SK-N-MC (cell line): ENCODE measurements around the gene RTN1.
"Not testable (repeated sequence)": the region's sequence is repeated elsewhere in the genome, so short reads cannot be mapped to it uniquely, and the experiment has no call there.

Source experiments
- DNase-seq: peaks from one replicate; pipeline ENCODE4 v3.0.0-alpha.2; 2011; ENCODE audit warnings: low read depth, low spot score
- H3K27ac ChIP-seq: fragments of 200-600 bp; sonication (generic); 2 replicates; pipeline ENCODE4 v1.5.1; 2016; ENCODE audit warnings: mixed run types
- H3K36me3 ChIP-seq: fragments of 200-600 bp; sonication (generic); 2 replicates; pipeline ENCODE4 v1.6.1; 2017; ENCODE audit warnings: antibody characterized with exemption, low read length, mixed read lengths; ENCODE audit not compliant: insufficient read depth
- H3K4me3 ChIP-seq: fragments of 200-600 bp; sonication (generic); 2 replicates; pipeline ENCODE4 v1.5.1; 2016
- H3K9ac ChIP-seq: fragments of 200-600 bp; sonication (generic); 2 replicates; pipeline ENCODE4 v1.8.0; 2017; ENCODE audit warnings: mixed run types, mixed read lengths; ENCODE audit not compliant: insufficient read length
- H3K9me3 ChIP-seq: fragments of 200-600 bp; sonication (generic); 2 replicates; pipeline ENCODE4 v1.6.1; 2017; ENCODE audit warnings: low read depth, mild to moderate bottlenecking, antibody characterized with exemption, low read length, moderate library complexity, mixed read lengths
- EZH2 ChIP-seq: fragments of 200-600 bp; sonication (generic); IDR thresholded peaks from one replicate; pipeline ENCODE4 v1.6.1; 2017; ENCODE audit warnings: antibody characterized with exemption
- FOXP2 ChIP-seq: optimal IDR thresholded peaks from 2 replicates; pipeline ENCODE3; 2011; ENCODE audit warnings: mild to moderate bottlenecking, moderate library complexity; ENCODE audit not compliant: insufficient read depth; ENCODE audit errors: extremely low read length, control extremely low read depth
- POLR2AphosphoS5 ChIP-seq: IDR thresholded peaks from 2 replicates; pipeline ENCODE4 v1.6.1; 2012; ENCODE audit warnings: mild to moderate bottlenecking, low read depth, low read length, borderline replicate concordance

Gene RTN1

GRCh38 chr14:59664741-59665140 lies 205.8 kb downstream of the RTN1 start:
- Histone ChIP-seq H3K9me3 (no peaks in the 10 kb centered on the region), H3K9ac (no peak overlapping the region), H3K27ac (peak overlapping the region; percentile 63; the same call in 1 of the 2 replicates), H3K36me3 (no peaks in the 10 kb centered on the region), H3K4me3 (no peak overlapping the region)
- peak; percentile 78 for DNase-seq
- TF ChIP-seq FOXP2 = no peak
- TF ChIP-seq POLR2AphosphoS5 = no peak; the same call in 1 of the 2 replicates
- no peak for TF ChIP-seq EZH2

- Histone ChIP-seq H3K4me3 (no peak overlapping the region), H3K27ac (no peak overlapping the region), H3K36me3 (no peaks in the 10 kb centered on the region), H3K9ac (no peak overlapping the region), H3K9me3 (no peaks in the 10 kb centered on the region)
- TF ChIP-seq EZH2 (no peak), FOXP2 (no peak), POLR2AphosphoS5 (no peak)
- DNase-seq = no peak
These were observed 212.8 kb downstream of the RTN1 start for GRCh38 chr14:59657769-59658168.

- Histone ChIP-seq H3K36me3 (no peaks in the 10 kb centered on the region), H3K4me3 (no peak overlapping the region), H3K9ac (no peak overlapping the region), H3K9me3 (no peaks in the 10 kb centered on the region), H3K27ac (no peak overlapping the region)
- no peak for TF ChIP-seq FOXP2
- TF ChIP-seq POLR2AphosphoS5 = no peak
- no peak for DNase-seq
These were observed 214.1 kb downstream of the RTN1 start for GRCh38 chr14:59656473-59656872.

- not testable (repeated sequence) for H3K4me3 ChIP-seq, DNase-seq, H3K27ac ChIP-seq, H3K9ac ChIP-seq, H3K9me3 ChIP-seq, H3K36me3 ChIP-seq
These were observed 216.4 kb downstream of the RTN1 start for GRCh38 chr14:59654131-59654530.

- H3K27ac ChIP-seq, DNase-seq: not testable (repeated sequence)
These were observed 223.7 kb downstream of the RTN1 start for GRCh38 chr14:59646832-59647231.

GRCh38 chr14:59638885-59639284 lies 231.7 kb downstream of the RTN1 start:
- H3K36me3 ChIP-seq = no peaks in the 10 kb centered on the region
- peaks cover 4% of the 10 kb centered on the region; the same call in 1 of the 2 replicates for H3K9me3 ChIP-seq
- H3K4me3 ChIP-seq = no peak overlapping the region
- H3K27ac ChIP-seq = no peak overlapping the region
- no peak overlapping the region for H3K9ac ChIP-seq
- no peak for DNase-seq
- TF ChIP-seq FOXP2 = no peak

More at GRCh38 chr14:59646832-59647231, 223.7 kb downstream of the RTN1 start:
- H3K4me3 ChIP-seq, H3K9ac ChIP-seq, H3K9me3 ChIP-seq, H3K36me3 ChIP-seq: not testable (repeated sequence)

- Histone ChIP-seq H3K9me3 (no peaks in the 10 kb centered on the region), H3K36me3 (no peaks in the 10 kb centered on the region), H3K9ac (no peak overlapping the region), H3K27ac (no peak overlapping the region), H3K4me3 (no peak overlapping the region)
- no peak for TF ChIP-seq FOXP2
- no peak for TF ChIP-seq EZH2
- no peak for TF ChIP-seq POLR2AphosphoS5
- no peak for DNase-seq
These were observed 236.0 kb downstream of the RTN1 start for GRCh38 chr14:59634617-59635016.

- Histone ChIP-seq H3K4me3 (no peak overlapping the region), H3K36me3 (no peaks in the 10 kb centered on the region), H3K9ac (no peak overlapping the region), H3K9me3 (no peaks in the 10 kb centered on the region), H3K27ac (no peak overlapping the region)
- TF ChIP-seq POLR2AphosphoS5 (no peak), FOXP2 (no peak), EZH2 (no peak)
- no peak for DNase-seq
These were observed 237.1 kb downstream of the RTN1 start for GRCh38 chr14:59633486-59633885.

GRCh38 chr14:59632381-59632780 lies 238.2 kb downstream of the RTN1 start:
- no peaks in the 10 kb centered on the region for H3K9me3 ChIP-seq
- TF ChIP-seq FOXP2 = no peak
- no peak overlapping the region for H3K27ac ChIP-seq
- H3K9ac ChIP-seq = no peak overlapping the region
- H3K4me3 ChIP-seq = no peak overlapping the region
- no peaks in the 10 kb centered on the region for H3K36me3 ChIP-seq
- no peak for DNase-seq

- TF ChIP-seq POLR2AphosphoS5 (no peak), EZH2 (no peak), FOXP2 (no peak)
- H3K4me3 ChIP-seq = no peak overlapping the region
- H3K36me3 ChIP-seq = no peaks in the 10 kb centered on the region
- no peak overlapping the region for H3K27ac ChIP-seq
- no peak overlapping the region for H3K9ac ChIP-seq
- DNase-seq = no peak
- H3K9me3 ChIP-seq = no peaks in the 10 kb centered on the region
These were observed 239.3 kb downstream of the RTN1 start for GRCh38 chr14:59631237-59631636.
